Erythroblast (primary cell): ENCODE data around the gene GNG13.

ENCODE experiments used
- GATA1 ChIP-seq: IDR thresholded peaks from 2 replicates; pipeline ENCODE4 v1.6.1; 2011; ENCODE audit warnings: low read depth, mild to moderate bottlenecking, control low read depth, low read length, moderate library complexity
- POLR2A ChIP-seq: IDR thresholded peaks from 2 replicates; pipeline ENCODE4 v1.6.1; 2011; ENCODE audit warnings: mild to moderate bottlenecking, low read length

DNA sequence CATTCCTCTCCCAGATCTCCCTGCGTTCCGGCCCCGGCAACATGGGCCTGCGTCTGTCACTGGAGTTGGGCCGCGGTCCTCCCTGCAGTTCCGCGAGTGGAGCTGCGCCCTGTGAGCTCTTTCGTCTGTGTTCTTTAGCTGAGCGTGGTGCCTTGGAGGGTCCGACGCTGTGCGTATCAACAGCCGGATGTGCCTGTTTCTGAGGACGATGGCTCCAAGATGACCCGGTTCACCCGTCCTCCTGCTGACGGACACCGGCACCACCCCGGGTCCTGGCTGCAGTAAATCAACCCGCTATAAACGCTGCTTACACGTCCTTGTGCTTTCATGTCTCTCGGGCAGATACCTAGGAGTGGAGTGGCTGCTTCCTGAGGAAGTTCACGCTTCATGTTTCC lies 44.8 kb upstream of the GNG13 start:
- TF ChIP-seq POLR2A (no peak), GATA1 (no peak)
